Right lobe of liver (tissue), 4 donors: ENCODE data around the gene CLMP.

Source experiments
- POLR2A ChIP-seq: fragments of 450-650 bp; IDR thresholded peaks from one replicate; pipeline ENCODE4 v1.6.1; 2017; ENCODE audit warnings: antibody characterized with exemption, mild to moderate bottlenecking
- TF ChIP-seq, protein P1 (sequence below), 4 donors: fragments of 200-600 bp in 3 of 4; fragments of 450-650 bp in 1 of 4; IDR thresholded peaks; one replicate each; pipeline versions ENCODE4 v1.5.1 to v1.8.0; 2016 to 2022; ENCODE audit warnings: antibody characterized with exemption in 4 of 4, mild to moderate bottlenecking in 2 of 4
- donor health status: DM: no; HTN: no; CAD: no.
- donor health status: DM: no; HTN: no; CAD: no.
- donor health status: DM: no; HTN: yes; CAD: no.

DNA sequence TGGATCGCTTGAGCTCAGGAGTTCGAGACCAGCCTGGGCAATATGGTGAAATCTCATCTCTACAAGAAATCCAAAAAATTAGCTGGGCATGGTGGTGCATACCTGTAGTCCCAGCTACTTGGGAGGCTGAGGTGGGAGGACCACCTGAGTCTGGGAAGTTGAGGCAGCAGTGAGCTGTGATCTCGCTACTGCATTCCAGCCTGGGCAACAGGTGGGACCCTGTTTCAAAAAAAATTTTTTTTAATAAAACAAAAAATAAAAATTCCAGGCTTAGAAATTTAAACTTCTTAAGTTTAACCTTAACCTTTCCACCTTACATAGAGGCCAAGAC, 21.2 kb downstream of the CLMP start:
- TF ChIP-seq, protein P1, sequence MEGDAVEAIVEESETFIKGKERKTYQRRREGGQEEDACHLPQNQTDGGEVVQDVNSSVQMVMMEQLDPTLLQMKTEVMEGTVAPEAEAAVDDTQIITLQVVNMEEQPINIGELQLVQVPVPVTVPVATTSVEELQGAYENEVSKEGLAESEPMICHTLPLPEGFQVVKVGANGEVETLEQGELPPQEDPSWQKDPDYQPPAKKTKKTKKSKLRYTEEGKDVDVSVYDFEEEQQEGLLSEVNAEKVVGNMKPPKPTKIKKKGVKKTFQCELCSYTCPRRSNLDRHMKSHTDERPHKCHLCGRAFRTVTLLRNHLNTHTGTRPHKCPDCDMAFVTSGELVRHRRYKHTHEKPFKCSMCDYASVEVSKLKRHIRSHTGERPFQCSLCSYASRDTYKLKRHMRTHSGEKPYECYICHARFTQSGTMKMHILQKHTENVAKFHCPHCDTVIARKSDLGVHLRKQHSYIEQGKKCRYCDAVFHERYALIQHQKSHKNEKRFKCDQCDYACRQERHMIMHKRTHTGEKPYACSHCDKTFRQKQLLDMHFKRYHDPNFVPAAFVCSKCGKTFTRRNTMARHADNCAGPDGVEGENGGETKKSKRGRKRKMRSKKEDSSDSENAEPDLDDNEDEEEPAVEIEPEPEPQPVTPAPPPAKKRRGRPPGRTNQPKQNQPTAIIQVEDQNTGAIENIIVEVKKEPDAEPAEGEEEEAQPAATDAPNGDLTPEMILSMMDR (IDR thresholded peaks at IDR 0.05) = no peak
- TF ChIP-seq POLR2A = no peak
